PC-9 (cell line): ENCODE measurements around the gene KLC3.

Experiments used
- CTCF ChIP-seq: fragments of 200-600 bp; sonication (generic); conservative IDR thresholded peaks from 2 replicates; pipeline ENCODE4 v1.6.1; 2017; ENCODE audit warnings: mixed run types, antibody characterized with exemption, mild to moderate bottlenecking, moderate library complexity
- EZH2 ChIP-seq: fragments of 200-600 bp; sonication (generic); IDR thresholded peaks from 2 replicates; pipeline ENCODE4 v1.8.0; 2017; ENCODE audit warnings: antibody characterized with exemption, low read depth

GRCh38 chr19:45349430-45349941 is 8.9 kb downstream of the KLC3 start:
- TF ChIP-seq CTCF (no peak), EZH2 (no peak)
